HEK293T (cell line): Measurements from ENCODE around the gene XPO4.

Experiments
- ELF4 ChIP-seq: fragments of 450-650 bp; IDR thresholded peaks from 2 replicates; pipeline ENCODE4 v1.6.1; 2017; ENCODE audit warnings: antibody characterized with exemption
- FOXK2 ChIP-seq: fragments of 450-650 bp; IDR thresholded peaks from 2 replicates; pipeline ENCODE4 v1.6.1; 2016; ENCODE audit warnings: mild to moderate bottlenecking
- FOXM1 ChIP-seq: fragments of 450-650 bp; IDR thresholded peaks from 2 replicates; pipeline ENCODE4 v1.6.1; 2017; ENCODE audit warnings: mild to moderate bottlenecking, borderline replicate concordance
- SP1 ChIP-seq: fragments of 450-650 bp; IDR thresholded peaks from 2 replicates; pipeline ENCODE4 v1.6.1; 2017
- TARDBP ChIP-seq: fragments of 450-650 bp; IDR thresholded peaks from 2 replicates; pipeline ENCODE4 v1.6.1; 2016

- no peak for TF ChIP-seq FOXK2
- no peak for TF ChIP-seq TARDBP
- TF ChIP-seq FOXM1 = no peak
- no peak for TF ChIP-seq SP1
- TF ChIP-seq ELF4 = no peak
These were observed 104.5 kb downstream of the XPO4 start for GRCh38 chr13:20798027-20798426.
